Breast epithelium (tissue), 4 donors: ENCODE data around the gene ZNF426. TPM values are rescaled to one million over a fixed set of nuclear protein-coding genes. Genes with fewer than 3 reads are reported as not detected.

Experiments used
- DNase-seq, 2 donors: peaks; one replicate each; pipeline ENCODE4 v3.0.0-alpha.2; 2019; ENCODE audit warnings: low spot score in 2 of 2
- H3K27ac ChIP-seq, 2 donors: fragments of 200-600 bp; sonication (generic) in 1 of 2; one replicate each; pipeline ENCODE4 v1.5.1; 2016 to 2019; ENCODE audit warnings: mild to moderate bottlenecking in 1 of 2
- H3K27me3 ChIP-seq, 2 donors: fragments of 200-600 bp; sonication (generic) in 1 of 2; one replicate each; pipeline versions ENCODE4 v1.5.1 to v1.6.0; 2017 to 2019; ENCODE audit warnings: control low read depth in 1 of 2, mild to moderate bottlenecking in 1 of 2
- H3K36me3 ChIP-seq: fragments of 200-600 bp; one replicate; pipeline ENCODE4 v1.5.1; 2019
- H3K4me1 ChIP-seq, 2 donors: fragments of 200-600 bp; sonication (generic); one replicate each; pipeline ENCODE4 v1.5.1; 2016 to 2019; ENCODE audit warnings: control low read depth in 1 of 2
- H3K4me3 ChIP-seq, 3 donors: fragments of 200-600 bp; sonication (generic); 1 replicate in 2 of 3; 2 replicates in 1 of 3; pipeline ENCODE4 v1.5.1; 2016 to 2019; ENCODE audit warnings: mild to moderate bottlenecking in 3 of 3, moderate library complexity in 2 of 3
- H3K9me3 ChIP-seq, 2 donors: fragments of 200-600 bp; sonication (generic) in 1 of 2; one replicate each; pipeline ENCODE4 v1.5.1; 2016 to 2019; ENCODE audit warnings: control low read depth in 1 of 2
- POLR2A ChIP-seq: fragments of 450-650 bp; IDR thresholded peaks from one replicate; pipeline ENCODE4 v1.6.1; 2016; ENCODE audit warnings: antibody characterized with exemption, mild to moderate bottlenecking, moderate library complexity
- POLR2AphosphoS5 ChIP-seq, 3 donors: sonication (generic); formaldehyde crosslinking; IDR thresholded peaks; one replicate each; pipeline ENCODE4 v1.6.1; 2017; ENCODE audit warnings: antibody characterized with exemption in 3 of 3
- intact Hi-C: fragments of 100-400 bp; cut with DNase I; formaldehyde crosslinking; loops from one replicate; pipeline ENCODE4 v1.15.1; 2023; ENCODE audit warnings: low total_unique reads
- total RNA-seq, 3 donors: library from RNA; depleted of rRNA; stranded (reverse); fragments of >200 nt; gene quantifications; one replicate each; pipeline ENCODE4 v1.1.0, GENCODE V29; 2016
- TF ChIP-seq, protein P1 (sequence below), 3 donors: fragments of 450-650 bp; IDR thresholded peaks; one replicate each; pipeline ENCODE4 v1.5.1; 2016 to 2017; ENCODE audit warnings: antibody characterized with exemption in 3 of 3, mild to moderate bottlenecking in 3 of 3, moderate library complexity in 3 of 3

Gene ZNF426
- total RNA-seq, 3 donors from 2014 or later, result 11.5 to 22.4 (median 12.3) TPM

DNA sequence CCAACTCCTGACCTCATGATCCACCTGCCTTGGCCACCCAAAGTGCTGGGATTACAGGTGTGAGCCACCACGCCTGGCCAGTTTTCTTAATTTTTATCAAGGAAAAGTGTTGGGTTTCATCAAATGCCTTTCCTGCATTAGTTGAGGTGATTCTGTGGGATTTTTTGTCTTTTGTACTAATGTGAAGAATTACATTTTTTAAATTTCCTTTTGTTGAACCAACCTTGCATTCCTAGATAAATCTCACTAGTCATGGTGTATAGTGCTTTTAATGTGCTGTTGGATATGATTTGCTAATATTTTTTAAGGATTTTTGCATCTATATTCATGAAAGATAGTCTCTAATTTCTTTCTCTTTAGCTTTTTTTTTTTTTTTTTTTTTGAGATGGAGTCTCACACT is 37.6 kb downstream of the ZNF426 start:
- H3K4me1 ChIP-seq, result no peaks in the 10 kb centered on the region
- H3K27ac ChIP-seq, result no peak overlapping the region
- DNase-seq, result no peak
- intact Hi-C loops, result no loop called here
- H3K27me3 ChIP-seq, result no peaks in the 10 kb centered on the region
- no peaks in the 10 kb centered on the region for H3K36me3 ChIP-seq
- peaks cover 69 to 99% of the 10 kb centered on the region in 2 donors for H3K9me3 ChIP-seq
- no peak for TF ChIP-seq POLR2A
- TF ChIP-seq POLR2AphosphoS5 (IDR thresholded peaks at IDR 0.05), result no peak
- TF ChIP-seq, protein P1, sequence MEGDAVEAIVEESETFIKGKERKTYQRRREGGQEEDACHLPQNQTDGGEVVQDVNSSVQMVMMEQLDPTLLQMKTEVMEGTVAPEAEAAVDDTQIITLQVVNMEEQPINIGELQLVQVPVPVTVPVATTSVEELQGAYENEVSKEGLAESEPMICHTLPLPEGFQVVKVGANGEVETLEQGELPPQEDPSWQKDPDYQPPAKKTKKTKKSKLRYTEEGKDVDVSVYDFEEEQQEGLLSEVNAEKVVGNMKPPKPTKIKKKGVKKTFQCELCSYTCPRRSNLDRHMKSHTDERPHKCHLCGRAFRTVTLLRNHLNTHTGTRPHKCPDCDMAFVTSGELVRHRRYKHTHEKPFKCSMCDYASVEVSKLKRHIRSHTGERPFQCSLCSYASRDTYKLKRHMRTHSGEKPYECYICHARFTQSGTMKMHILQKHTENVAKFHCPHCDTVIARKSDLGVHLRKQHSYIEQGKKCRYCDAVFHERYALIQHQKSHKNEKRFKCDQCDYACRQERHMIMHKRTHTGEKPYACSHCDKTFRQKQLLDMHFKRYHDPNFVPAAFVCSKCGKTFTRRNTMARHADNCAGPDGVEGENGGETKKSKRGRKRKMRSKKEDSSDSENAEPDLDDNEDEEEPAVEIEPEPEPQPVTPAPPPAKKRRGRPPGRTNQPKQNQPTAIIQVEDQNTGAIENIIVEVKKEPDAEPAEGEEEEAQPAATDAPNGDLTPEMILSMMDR (IDR thresholded peaks at IDR 0.05), result no peak
- no peak overlapping the region for H3K4me3 ChIP-seq

DNA sequence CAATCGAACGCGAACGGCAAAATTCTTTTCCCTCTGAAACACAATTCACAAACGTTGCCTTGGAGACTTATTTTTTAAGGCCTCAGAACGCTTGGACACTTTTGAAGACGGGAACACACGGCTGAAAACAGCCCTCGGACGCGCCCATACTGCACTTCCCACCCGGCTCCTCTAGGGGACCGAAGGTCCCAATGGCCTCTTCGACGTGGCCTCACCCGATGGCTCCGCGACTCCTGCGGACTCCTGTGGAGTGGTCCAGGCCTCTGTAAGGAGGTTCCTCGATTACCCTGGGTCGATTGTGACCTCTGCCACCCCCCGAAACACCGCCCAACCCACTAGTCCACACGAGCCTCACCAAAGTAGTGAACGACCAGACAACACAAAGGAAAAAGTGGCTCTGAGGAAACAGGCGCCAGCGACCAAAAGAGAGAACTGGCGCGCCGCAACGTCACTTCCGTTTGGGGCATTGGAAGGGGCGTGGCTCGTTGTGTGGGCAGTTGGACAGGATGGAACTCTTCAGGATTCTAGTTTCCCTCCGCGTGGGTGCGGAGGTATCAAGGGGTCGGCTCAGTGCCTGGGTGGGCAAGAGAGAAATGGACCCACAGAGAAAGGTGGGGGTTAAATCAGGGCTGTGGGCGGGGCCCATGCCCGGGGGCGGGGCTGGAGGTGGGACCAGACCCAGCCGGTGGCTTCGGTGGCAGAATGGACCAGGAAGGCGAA is 40.1 kb downstream of the ZNF426 start, which contains the start of gene ZNF560:
ZNF560 (minus strand) TSS at position 434 of the 720 bp plus-strand sequence. CDS start 23,303 bp downstream, outside the sequence.
- Histone ChIP-seq H3K36me3 (no peaks in the 10 kb centered on the region), H3K9me3 (peaks cover 55 to 93% of the 10 kb centered on the region in 2 donors), H3K4me1 (no peaks in the 10 kb centered on the region), H3K27me3 (no peaks in the 10 kb centered on the region), H3K27ac (no peak within 1 kb of the TSS), H3K4me3 (no peak within 1 kb of the TSS)
- no peak for DNase-seq
- intact Hi-C loops, result no loop called here
- TF ChIP-seq POLR2AphosphoS5 (IDR thresholded peaks at IDR 0.05), result no peak
- TF ChIP-seq POLR2A, result no peak
- TF ChIP-seq, protein P1 (IDR thresholded peaks at IDR 0.05), result no peak

DNA sequence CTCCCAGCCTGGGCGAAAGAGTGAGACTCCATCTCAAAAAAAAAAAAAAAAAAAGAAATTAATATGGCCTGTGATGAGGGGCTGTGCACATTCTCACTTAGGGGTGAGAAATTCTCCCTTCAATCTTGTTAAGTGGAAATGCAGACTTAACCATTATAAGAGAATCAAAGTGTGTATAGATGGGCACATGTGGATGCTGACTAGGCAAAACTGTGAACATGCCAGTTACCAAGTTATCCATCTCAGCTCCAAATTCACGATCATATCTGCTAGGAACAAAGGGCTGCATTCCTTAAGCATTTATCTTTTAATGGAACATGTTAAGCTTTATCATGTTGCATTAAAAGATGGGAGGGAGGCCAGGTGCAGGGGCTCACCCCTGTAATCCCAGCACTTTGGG is 44.3 kb downstream of the ZNF426 start:
- H3K4me3 ChIP-seq, result no peak overlapping the region
- no peak overlapping the region for H3K27ac ChIP-seq
- peaks cover 26 to 72% of the 10 kb centered on the region in 2 donors for H3K9me3 ChIP-seq
- no peak for TF ChIP-seq POLR2A
- no peak for TF ChIP-seq POLR2AphosphoS5 (IDR thresholded peaks at IDR 0.05)
- no peak for DNase-seq
- intact Hi-C loops, result no loop called here
- H3K27me3 ChIP-seq, result no peaks in the 10 kb centered on the region
- H3K36me3 ChIP-seq, result no peaks in the 10 kb centered on the region
- no peaks in the 10 kb centered on the region for H3K4me1 ChIP-seq

DNA sequence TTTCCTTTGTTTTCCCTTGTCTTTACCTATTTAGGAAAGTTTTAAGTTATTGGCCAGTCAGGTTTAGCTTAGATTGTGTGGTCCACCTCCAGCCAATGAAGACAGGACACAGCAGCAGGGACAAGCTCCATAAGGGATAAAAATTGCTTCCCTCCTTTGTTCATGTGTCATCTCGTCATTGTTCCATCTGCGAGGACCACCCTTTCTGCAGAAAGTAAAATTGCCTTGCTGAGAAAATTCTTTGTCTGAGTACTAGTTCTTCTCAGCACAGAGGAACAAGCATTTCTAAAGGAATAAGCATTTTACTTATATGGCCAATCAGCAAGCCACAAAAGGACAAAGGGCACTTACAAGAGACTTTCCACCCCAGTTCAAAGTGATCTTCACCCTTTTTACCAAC is 51.4 kb downstream of the ZNF426 start:
- intact Hi-C loops, result no loop called here
- TF ChIP-seq POLR2A, result no peak
- no peak for TF ChIP-seq POLR2AphosphoS5 (IDR thresholded peaks at IDR 0.05)
- TF ChIP-seq, protein P1 (IDR thresholded peaks at IDR 0.05), result no peak
- no peak overlapping the region for H3K27ac ChIP-seq
- H3K4me1 ChIP-seq, result no peaks in the 10 kb centered on the region
- peaks cover 43 to 76% of the 10 kb centered on the region in 2 donors for H3K9me3 ChIP-seq
- H3K27me3 ChIP-seq, result no peaks in the 10 kb centered on the region
- DNase-seq, result no peak
- H3K4me3 ChIP-seq, result no peak overlapping the region
- no peaks in the 10 kb centered on the region for H3K36me3 ChIP-seq

DNA sequence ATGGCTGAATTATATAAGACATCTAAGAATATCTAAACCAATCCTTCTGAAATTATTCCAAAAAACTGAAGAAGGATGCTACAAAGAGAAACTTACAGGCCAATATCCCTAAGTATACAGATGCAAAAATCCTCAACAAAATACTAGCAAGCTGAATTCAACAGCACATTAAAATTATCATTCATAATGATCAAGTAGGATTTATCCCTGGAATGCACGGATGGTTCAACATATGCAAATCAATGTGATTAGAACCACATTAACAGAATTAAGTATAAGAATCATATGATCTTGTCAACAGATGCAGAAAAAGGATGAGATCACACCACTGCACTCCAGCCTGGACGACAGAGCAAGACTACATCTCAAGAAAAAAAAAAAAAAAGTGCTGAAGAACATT is 53.3 kb downstream of the ZNF426 start:
- peaks cover 43 to 77% of the 10 kb centered on the region in 2 donors for H3K9me3 ChIP-seq
- TF ChIP-seq, protein P1 (IDR thresholded peaks at IDR 0.05), result no peak
- no peak for TF ChIP-seq POLR2AphosphoS5 (IDR thresholded peaks at IDR 0.05)
- no peak for TF ChIP-seq POLR2A
- H3K4me1 ChIP-seq, result no peaks in the 10 kb centered on the region
- H3K4me3 ChIP-seq, result no peak overlapping the region
- intact Hi-C loops, result no loop called here
- no peaks in the 10 kb centered on the region for H3K36me3 ChIP-seq
- H3K27ac ChIP-seq, result no peak overlapping the region
- H3K27me3 ChIP-seq, result no peaks in the 10 kb centered on the region
- DNase-seq, result no peak
